Middle frontal gyrus (tissue), 1 donor: ENCODE measurements around the gene FMC1.

Experiments used
- DNase-seq: peaks from one replicate; pipeline ENCODE4 v3.0.0-alpha.2; 2015; ENCODE audit warnings: low spot score; ENCODE audit errors: extremely low spot score

FMC1 gene

GRCh38 chr7:139370943-139371313 is 29.8 kb downstream of the FMC1 start:
- DNase-seq: no peak

- no peak for DNase-seq
These were observed 33.1 kb downstream of the FMC1 start for GRCh38 chr7:139374246-139374645.

DNA sequence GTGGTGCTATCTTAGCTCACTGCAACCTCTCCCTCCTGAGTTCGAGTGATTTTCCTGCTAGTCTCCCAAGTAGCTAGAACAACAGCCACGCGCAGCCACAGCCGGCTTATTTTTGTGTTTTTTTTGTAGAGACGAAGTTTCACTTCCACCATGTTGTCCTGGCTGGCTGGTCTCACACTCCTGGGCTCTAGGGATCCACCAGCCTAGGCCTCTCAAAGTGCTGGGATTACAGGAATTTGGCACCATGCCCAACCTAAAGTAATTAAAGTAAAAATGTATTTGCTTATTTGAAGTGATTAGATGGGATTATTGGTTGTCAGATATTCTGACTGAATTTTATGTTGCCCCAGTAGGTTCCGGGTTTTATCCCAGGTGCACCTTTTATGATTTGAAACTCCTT is 41.3 kb downstream of the FMC1 start:
- no peak for DNase-seq

DNA sequence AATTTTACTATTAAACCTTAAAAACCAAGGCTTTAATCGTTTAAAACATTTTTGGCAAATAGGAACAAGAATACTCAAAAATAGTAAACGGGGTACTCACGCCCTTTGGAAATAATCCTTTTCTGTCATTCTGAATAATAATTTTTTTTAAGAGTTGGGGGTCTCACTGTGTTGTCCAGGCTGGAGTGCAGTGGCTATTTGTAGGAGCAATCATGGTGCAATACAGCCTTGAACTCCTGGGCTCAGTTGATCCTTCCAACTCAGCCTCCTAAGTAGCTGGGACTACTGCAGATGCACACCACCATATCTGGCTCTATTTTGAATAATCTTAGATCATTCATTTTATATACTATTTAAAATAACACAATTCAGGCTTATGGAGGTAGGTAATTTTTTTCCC is 43.5 kb downstream of the FMC1 start:
- no peak for DNase-seq

GRCh38 chr7:139387594-139387993 is 46.5 kb downstream of the FMC1 start:
- no peak for DNase-seq

GRCh38 chr7:139389091-139389490 is 48.0 kb downstream of the FMC1 start:
- no peak for DNase-seq

- DNase-seq: no peak
These were observed 48.6 kb downstream of the FMC1 start for GRCh38 chr7:139389774-139390173.

DNA sequence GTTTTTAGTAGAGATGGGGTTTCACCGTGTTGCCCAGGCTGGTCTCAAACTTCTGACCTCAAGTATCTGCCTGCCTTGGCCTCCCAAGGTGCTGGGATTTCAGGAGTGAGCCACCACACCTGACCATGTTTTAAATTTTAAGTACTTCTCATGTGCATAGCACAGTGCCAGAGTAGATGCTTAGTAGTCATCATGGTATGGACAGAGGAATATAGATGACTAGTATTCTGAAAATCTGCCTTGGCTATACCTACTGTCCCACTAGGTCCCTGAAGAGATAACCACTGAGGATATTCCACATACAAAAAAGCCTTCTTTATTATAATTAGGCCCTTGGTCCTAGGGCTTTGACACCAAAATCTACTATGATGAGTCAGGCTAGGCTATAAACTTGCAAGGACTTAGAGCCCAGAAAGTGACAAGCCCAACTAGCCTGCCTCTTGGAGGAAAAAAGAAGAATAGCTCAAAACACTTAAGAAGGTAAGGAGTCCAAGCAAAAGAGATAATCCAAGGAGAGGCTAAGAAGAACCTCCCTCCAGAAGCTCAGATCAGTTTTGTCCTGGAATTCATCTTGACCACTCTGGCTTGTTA is 52.6 kb downstream of the FMC1 start:
- no peak for DNase-seq

DNA sequence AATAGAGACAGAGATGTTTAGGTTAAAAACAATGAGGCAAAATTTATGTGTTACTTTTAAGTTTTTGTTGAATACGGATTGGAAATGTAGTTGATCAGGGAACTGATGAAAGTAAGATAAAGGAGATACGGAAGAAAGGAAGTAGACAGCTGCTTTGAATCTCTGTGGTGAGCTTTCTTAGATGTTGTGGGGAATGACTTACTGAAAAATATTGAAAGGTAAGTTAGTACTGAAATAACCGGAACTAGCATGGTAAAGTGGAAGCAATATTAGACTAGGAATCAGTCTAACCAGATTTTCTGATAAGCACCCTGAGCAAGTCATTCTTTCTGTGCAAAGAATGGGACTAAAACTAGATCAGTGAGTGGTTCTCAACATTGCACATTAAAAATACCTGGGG is 53.4 kb downstream of the FMC1 start:
- no peak for DNase-seq
